ENCODE measurements around the gene ATP2B3.

GRCh38 chrX:153631346-153631745 is 113.9 kb downstream of the ATP2B3 start:
- TF ChIP-seq POLR2AphosphoS5 (IDR thresholded peaks at IDR 0.05; ENCODE audit: low read depth, low read length) = no peak
- no peak for TF ChIP-seq POLR2A (IDR thresholded peaks at IDR 0.05; ENCODE audit: low read depth, low read length)
